NB4 (cell line): ENCODE data around the gene ZCRB1.

ENCODE experiments used
- CTCF ChIP-seq: IDR thresholded peaks from one replicate; pipeline ENCODE4 v1.5.1; 2012; ENCODE audit warnings: low read depth, low read length
- MAX ChIP-seq: IDR thresholded peaks from 2 replicates; pipeline ENCODE4 v1.6.1; 2011; ENCODE audit warnings: low read depth, low read length
- POLR2A ChIP-seq: IDR thresholded peaks from 2 replicates; pipeline ENCODE4 v1.6.1; 2011; ENCODE audit warnings: mild to moderate bottlenecking; ENCODE audit not compliant: insufficient read length; ENCODE audit errors: extremely low read depth

- no peak for TF ChIP-seq CTCF
- TF ChIP-seq POLR2A: no peak
- TF ChIP-seq MAX: no peak
These were observed 1.3 kb upstream of the ZCRB1 start for GRCh38 chr12:42327227-42327590.
